HG02943 (cell line): Measurements from ENCODE around the gene IGF1R.

ENCODE experiments used
- ATAC-seq: cut with Tn5 transposase; IDR thresholded peaks from one replicate; pipeline ENCODE4 v1.9.1; 2021; ENCODE audit warnings: mild to moderate bottlenecking, low read depth, moderate library complexity; ENCODE audit not compliant: unreplicated experiment

The IGF1R gene

GRCh38 chr15:98722209-98722608 lies 73.9 kb downstream of the IGF1R start:
- ATAC-seq, result no peak

- no peak for ATAC-seq
Measured at GRCh38 chr15:98722645-98723044, 74.3 kb downstream of the IGF1R start.

- ATAC-seq, result no peak
Measured at GRCh38 chr15:98723195-98723594, 74.9 kb downstream of the IGF1R start.

GRCh38 chr15:98724048-98724447 lies 75.7 kb downstream of the IGF1R start:
- ATAC-seq, result no peak

GRCh38 chr15:98724494-98724893 lies 76.2 kb downstream of the IGF1R start:
- no peak for ATAC-seq

GRCh38 chr15:98725874-98726273 lies 77.5 kb downstream of the IGF1R start:
- no peak for ATAC-seq

- ATAC-seq, result no peak
Measured at GRCh38 chr15:98727115-98728040, 79.0 kb downstream of the IGF1R start.

GRCh38 chr15:98728082-98728810 lies 79.9 kb downstream of the IGF1R start:
- ATAC-seq, result no peak

- no peak for ATAC-seq
Measured at GRCh38 chr15:98728811-98729160, 80.4 kb downstream of the IGF1R start.

- no peak for ATAC-seq
Measured at GRCh38 chr15:98729446-98730042, 81.2 kb downstream of the IGF1R start.

- no peak for ATAC-seq
Measured at GRCh38 chr15:98730860-98731711, 82.7 kb downstream of the IGF1R start.

GRCh38 chr15:98731712-98732450 lies 83.5 kb downstream of the IGF1R start:
- ATAC-seq, result no peak

- no peak for ATAC-seq
Measured at GRCh38 chr15:98733098-98733497, 84.8 kb downstream of the IGF1R start.

- ATAC-seq, result no peak
Measured at GRCh38 chr15:98734466-98735199, 86.3 kb downstream of the IGF1R start.

GRCh38 chr15:98735304-98735703 lies 87.0 kb downstream of the IGF1R start:
- ATAC-seq, result no peak

- ATAC-seq, result no peak
Measured at GRCh38 chr15:98735895-98736617, 87.7 kb downstream of the IGF1R start.

GRCh38 chr15:98737159-98737558 lies 88.8 kb downstream of the IGF1R start:
- no peak for ATAC-seq

- ATAC-seq, result no peak
Measured at GRCh38 chr15:98737721-98738120, 89.4 kb downstream of the IGF1R start.
